BLaER1 (cell line): Measurements from ENCODE around the gene MRPL48.
"Not testable (repeated sequence)": the region's sequence is repeated elsewhere in the genome, so short reads cannot be mapped to it uniquely, and the experiment has no call there.

ENCODE experiments used
- H3K27ac ChIP-seq: shearing (Covaris generic); formaldehyde crosslinking; 2 replicates; pipeline ENCODE4 v1.8.1; 2022
- H3K27me3 ChIP-seq: shearing (Covaris generic); formaldehyde crosslinking; 2 replicates; pipeline ENCODE4 v1.8.1; 2022
- H3K36me3 ChIP-seq: shearing (Covaris generic); formaldehyde crosslinking; 2 replicates; pipeline ENCODE4 v1.8.1; 2022
- H3K4me1 ChIP-seq: shearing (Covaris generic); formaldehyde crosslinking; 2 replicates; pipeline ENCODE4 v1.8.1; 2022
- H3K4me2 ChIP-seq: shearing (Covaris generic); formaldehyde crosslinking; 2 replicates; pipeline ENCODE4 v1.8.1; 2022
- H3K4me3 ChIP-seq: shearing (Covaris generic); formaldehyde crosslinking; 2 replicates; pipeline ENCODE4 v1.8.1; 2022
- H3K9ac ChIP-seq: shearing (Covaris generic); formaldehyde crosslinking; 2 replicates; pipeline ENCODE4 v1.8.1; 2022
- H3K9me3 ChIP-seq: shearing (Covaris generic); formaldehyde crosslinking; 2 replicates; pipeline ENCODE4 v1.8.1; 2022
- H4K20me1 ChIP-seq: shearing (Covaris generic); formaldehyde crosslinking; 2 replicates; pipeline ENCODE4 v1.8.1; 2022
- Cebpa-rat ChIP-seq: shearing (Covaris generic); IDR thresholded peaks from 2 replicates; pipeline ENCODE4 v1.8.1; 2022

Gene MRPL48

GRCh38 chr11:73876424-73877310, 89.0 kb downstream of the MRPL48 start, which contains the start of the genes COA4 and PAAF1:
TSS of gene COA4 (minus strand) at chr11:73876846. CDS start at chr11:73873378, 3,468 bp downstream.
TSS of gene PAAF1 (plus strand) at chr11:73876999. CDS start at chr11:73877022, 23 bp downstream.
- peaks cover 18% of the 10 kb centered on the region; the same call in 1 of the 2 replicates for H4K20me1 ChIP-seq
- no peaks in the 10 kb centered on the region for H3K27me3 ChIP-seq
- peaks cover 48% of the 10 kb centered on the region for H3K36me3 ChIP-seq
- peak within 1 kb of the TSS; percentile 89 for H3K9ac ChIP-seq
- peaks cover 26% of the 10 kb centered on the region for H3K4me1 ChIP-seq
- no peaks in the 10 kb centered on the region for H3K9me3 ChIP-seq
- H3K27ac ChIP-seq: peak within 1 kb of the TSS; percentile 91
- H3K4me2 ChIP-seq: peak within 1 kb of the TSS; percentile 91
- H3K4me3 ChIP-seq: peak within 1 kb of the TSS; percentile 76
- no peak for TF ChIP-seq Cebpa-rat

GRCh38 chr11:73878771-73879170, 91.1 kb downstream of the MRPL48 start:
- Histone ChIP-seq H3K4me1 (peaks cover 26% of the 10 kb centered on the region), H3K9me3 (no peaks in the 10 kb centered on the region), H3K9ac (no peak overlapping the region), H3K36me3 (peaks cover 33% of the 10 kb centered on the region), H3K27ac (no peak overlapping the region), H4K20me1 (peaks cover 9% of the 10 kb centered on the region; the same call in 1 of the 2 replicates), H3K4me2 (no peak overlapping the region), H3K4me3 (no peak overlapping the region), H3K27me3 (no peaks in the 10 kb centered on the region)
- TF ChIP-seq Cebpa-rat: no peak

GRCh38 chr11:73880449-73880848, 92.8 kb downstream of the MRPL48 start:
- H4K20me1 ChIP-seq, H3K9me3 ChIP-seq, H3K4me2 ChIP-seq, H3K4me3 ChIP-seq, H3K27me3 ChIP-seq, H3K9ac ChIP-seq, H3K27ac ChIP-seq: not testable (repeated sequence)
- Histone ChIP-seq H3K36me3 (peaks cover 25% of the 10 kb centered on the region), H3K4me1 (peaks cover 16% of the 10 kb centered on the region)

- Histone ChIP-seq H3K4me2 (no peak overlapping the region), H3K9me3 (no peaks in the 10 kb centered on the region), H3K27ac (no peak overlapping the region), H3K9ac (no peak overlapping the region), H3K4me3 (no peak overlapping the region), H3K4me1 (no peaks in the 10 kb centered on the region), H3K36me3 (peaks cover 45% of the 10 kb centered on the region), H3K27me3 (no peaks in the 10 kb centered on the region), H4K20me1 (no peaks in the 10 kb centered on the region)
- no peak for TF ChIP-seq Cebpa-rat
These were observed 96.2 kb downstream of the MRPL48 start for GRCh38 chr11:73883856-73884255.

GRCh38 chr11:73888244-73888643, 100.6 kb downstream of the MRPL48 start:
- Histone ChIP-seq H3K4me2 (no peak overlapping the region), H3K4me3 (no peak overlapping the region), H3K27ac (no peak overlapping the region), H4K20me1 (no peaks in the 10 kb centered on the region), H3K27me3 (no peaks in the 10 kb centered on the region), H3K36me3 (peaks cover 68% of the 10 kb centered on the region), H3K9me3 (no peaks in the 10 kb centered on the region), H3K4me1 (no peaks in the 10 kb centered on the region), H3K9ac (no peak overlapping the region)
- no peak for TF ChIP-seq Cebpa-rat

GRCh38 chr11:73889019-73889418, 101.3 kb downstream of the MRPL48 start:
- Histone ChIP-seq H3K36me3 (peaks cover 68% of the 10 kb centered on the region), H3K4me2 (no peak overlapping the region), H3K27ac (no peak overlapping the region), H3K4me3 (no peak overlapping the region), H3K4me1 (no peaks in the 10 kb centered on the region), H3K9me3 (no peaks in the 10 kb centered on the region), H3K9ac (no peak overlapping the region), H3K27me3 (no peaks in the 10 kb centered on the region), H4K20me1 (no peaks in the 10 kb centered on the region)
- no peak for TF ChIP-seq Cebpa-rat

GRCh38 chr11:73889536-73889935, 101.9 kb downstream of the MRPL48 start:
- H3K9ac ChIP-seq: no peak overlapping the region
- H3K27me3 ChIP-seq: no peaks in the 10 kb centered on the region
- no peaks in the 10 kb centered on the region for H3K4me1 ChIP-seq
- no peak overlapping the region for H3K4me3 ChIP-seq
- no peaks in the 10 kb centered on the region for H3K9me3 ChIP-seq
- H4K20me1 ChIP-seq: no peaks in the 10 kb centered on the region
- no peak for TF ChIP-seq Cebpa-rat
- no peak overlapping the region for H3K27ac ChIP-seq
- H3K36me3 ChIP-seq: peaks cover 67% of the 10 kb centered on the region
- H3K4me2 ChIP-seq: no peak overlapping the region

- Histone ChIP-seq H3K4me2 (no peak overlapping the region), H3K4me3 (no peak overlapping the region), H3K9me3 (no peaks in the 10 kb centered on the region), H3K36me3 (peaks cover 60% of the 10 kb centered on the region), H3K4me1 (no peaks in the 10 kb centered on the region), H3K27ac (no peak overlapping the region), H3K27me3 (no peaks in the 10 kb centered on the region), H3K9ac (no peak overlapping the region), H4K20me1 (no peaks in the 10 kb centered on the region)
- no peak for TF ChIP-seq Cebpa-rat
These were observed 105.4 kb downstream of the MRPL48 start for GRCh38 chr11:73893041-73893440.

- H3K36me3 ChIP-seq: peaks cover 55% of the 10 kb centered on the region
- no peak for TF ChIP-seq Cebpa-rat
- H3K9me3 ChIP-seq: no peaks in the 10 kb centered on the region
- H4K20me1 ChIP-seq: no peaks in the 10 kb centered on the region
- H3K27me3 ChIP-seq: no peaks in the 10 kb centered on the region
- no peaks in the 10 kb centered on the region for H3K4me1 ChIP-seq
- H3K27ac ChIP-seq: no peak overlapping the region
- H3K4me2 ChIP-seq: no peak overlapping the region
- no peak overlapping the region for H3K9ac ChIP-seq
- no peak overlapping the region for H3K4me3 ChIP-seq
These were observed 107.2 kb downstream of the MRPL48 start for GRCh38 chr11:73894725-73895335.

- peaks cover 57% of the 10 kb centered on the region for H3K36me3 ChIP-seq
- H3K9me3 ChIP-seq: no peaks in the 10 kb centered on the region
- H3K4me2 ChIP-seq: no peak overlapping the region
- no peaks in the 10 kb centered on the region for H3K4me1 ChIP-seq
- no peak overlapping the region for H3K27ac ChIP-seq
- TF ChIP-seq Cebpa-rat: no peak
- no peaks in the 10 kb centered on the region for H3K27me3 ChIP-seq
- H3K9ac ChIP-seq: no peak overlapping the region
- no peak overlapping the region for H3K4me3 ChIP-seq
- H4K20me1 ChIP-seq: no peaks in the 10 kb centered on the region
These were observed 114.6 kb downstream of the MRPL48 start for GRCh38 chr11:73902303-73902702.
